Activated naive CD4-positive, alpha-beta T cell treated with anti-CD3 and anti-CD28 coated beads for 36 hours (primary cell): ENCODE data around the gene CALHM5. TPM values are rescaled to one million over a fixed set of nuclear protein-coding genes. Genes with fewer than 3 reads are reported as not detected.

Source experiments
- CTCF ChIA-PET: fragments of 350-600 bp; sonication (Branson Sonifier 250); formaldehyde crosslinking; loops from one replicate; lab custom pipeline; 2021; ENCODE audit warnings: antibody characterized with exemption; lab: Charles Lee
- DNase-seq: peaks from one replicate; pipeline ENCODE4 v3.0.0-alpha.2; 2020
- H3K27ac Mint-ChIP-seq: one replicate; pipeline ENCODE4 v1.8.0; 2021; ENCODE audit warnings: mild to moderate bottlenecking, mixed read lengths
- H3K27me3 Mint-ChIP-seq: one replicate; pipeline ENCODE4 v1.8.0; 2021; ENCODE audit warnings: low read depth, mixed read lengths
- H3K36me3 Mint-ChIP-seq: one replicate; pipeline ENCODE4 v1.8.0; 2021; ENCODE audit warnings: low read depth, mixed read lengths
- H3K4me1 Mint-ChIP-seq: one replicate; pipeline ENCODE4 v1.8.0; 2021; ENCODE audit warnings: low read depth, mixed read lengths
- H3K4me3 Mint-ChIP-seq: one replicate; pipeline ENCODE4 v1.8.0; 2021; ENCODE audit warnings: mild to moderate bottlenecking, moderate library complexity, mixed read lengths
- H3K9me3 Mint-ChIP-seq: one replicate; pipeline ENCODE4 v1.8.0; 2021; ENCODE audit warnings: mixed read lengths
- intact Hi-C: fragments of 100-400 bp; cut with micrococcal nuclease; formaldehyde crosslinking; loops from one replicate; pipeline ENCODE4 v1.15.1; 2023
- total RNA-seq, 2 experiments: library from RNA; stranded (reverse); gene quantifications; one replicate each; pipeline ENCODE4 v1.2.3, GENCODE V29; 2021

CALHM5 gene
- total RNA-seq, 2 experiments from 2014 or later, result not detected

DNA sequence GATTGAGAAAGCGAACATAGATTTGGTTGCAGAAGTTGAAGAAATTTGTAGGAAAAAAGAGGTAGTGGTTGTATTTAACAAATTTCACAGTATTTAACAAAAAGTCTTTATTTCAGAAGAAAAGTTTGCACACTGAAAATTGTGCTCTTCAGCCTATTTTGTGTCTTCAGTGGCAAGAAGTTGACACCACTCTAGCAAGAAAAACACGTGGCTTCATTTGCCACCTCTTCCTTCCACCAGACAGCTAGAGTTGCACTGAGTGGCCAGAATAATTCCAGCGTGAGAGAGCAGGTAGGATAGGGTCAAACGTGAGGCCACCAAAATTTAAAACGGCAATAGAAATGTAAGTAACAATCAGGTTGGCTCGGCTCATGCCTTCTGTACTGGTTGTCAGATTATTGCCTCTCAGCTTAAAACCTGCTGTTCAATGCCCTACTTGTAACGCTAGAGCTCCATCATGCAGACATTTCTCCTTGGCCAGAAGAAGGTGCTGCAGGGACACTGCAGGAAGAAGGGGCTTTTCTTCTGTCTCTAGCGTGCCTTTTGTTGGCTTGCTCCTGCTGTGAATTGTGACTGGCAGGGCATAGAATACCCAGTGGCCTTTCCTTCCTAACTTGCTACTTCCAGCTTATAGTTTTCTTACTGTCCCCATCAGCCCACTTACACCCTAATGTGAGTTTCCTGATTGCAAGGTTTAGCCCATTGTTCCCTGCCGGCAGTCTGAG is 22.0 kb downstream of the CALHM5 start:
- Mint-ChIP-seq H3K27me3 (peaks cover 9% of the 10 kb centered on the region), H3K36me3 (no peaks in the 10 kb centered on the region), H3K27ac (no peak overlapping the region), H3K4me1 (no peaks in the 10 kb centered on the region), H3K4me3 (no peak overlapping the region), H3K9me3 (no peaks in the 10 kb centered on the region)
- DNase-seq, result no peak
- intact Hi-C loops, result loop anchor here (10.0 kb wide), 1 partner anchor 429 kb away; the partner anchor contains the start of gene NT5DC1
- CTCF ChIA-PET, result interaction anchor here (0.7 to 4.5 kb wide), 17 partner anchors 9 to 308 kb away, joined by 3 to 52 read pairs (median 5); partner anchors contain the start of gene RWDD1

DNA sequence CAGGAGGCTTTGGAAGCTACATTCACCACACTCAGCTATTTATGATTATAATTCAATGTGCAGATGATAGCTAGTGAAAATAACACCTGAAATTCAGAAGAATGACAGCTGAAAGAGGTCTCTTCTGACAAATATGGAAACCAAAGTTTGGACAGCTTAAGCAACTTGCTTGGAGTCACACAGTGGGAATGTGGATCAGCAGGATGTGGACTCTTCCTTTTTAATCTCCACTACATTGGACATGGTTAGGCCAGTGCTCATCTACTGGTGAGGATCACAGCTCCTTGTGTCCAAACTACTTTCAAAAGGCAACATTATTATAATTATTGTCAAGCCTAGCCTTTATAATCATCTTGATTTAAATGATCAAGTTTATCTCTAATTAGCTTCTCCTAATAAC is 23.7 kb downstream of the CALHM5 start:
- CTCF ChIA-PET, result interaction anchor here (0.6 to 4.5 kb wide), 29 partner anchors 11 to 268 kb away, joined by 3 to 52 read pairs (median 3); partner anchors contain the start of genes CALHM6 and RWDD1
- H3K27ac Mint-ChIP-seq, result no peak overlapping the region
- H3K4me1 Mint-ChIP-seq, result no peaks in the 10 kb centered on the region
- intact Hi-C loops, result loop anchor here (10.0 kb wide), 1 partner anchor 430 kb away; the partner anchor contains the start of gene NT5DC1
- H3K9me3 Mint-ChIP-seq, result no peaks in the 10 kb centered on the region
- no peak overlapping the region for H3K4me3 Mint-ChIP-seq
- H3K36me3 Mint-ChIP-seq, result no peaks in the 10 kb centered on the region
- DNase-seq, result no peak
- peaks cover 6% of the 10 kb centered on the region for H3K27me3 Mint-ChIP-seq

DNA sequence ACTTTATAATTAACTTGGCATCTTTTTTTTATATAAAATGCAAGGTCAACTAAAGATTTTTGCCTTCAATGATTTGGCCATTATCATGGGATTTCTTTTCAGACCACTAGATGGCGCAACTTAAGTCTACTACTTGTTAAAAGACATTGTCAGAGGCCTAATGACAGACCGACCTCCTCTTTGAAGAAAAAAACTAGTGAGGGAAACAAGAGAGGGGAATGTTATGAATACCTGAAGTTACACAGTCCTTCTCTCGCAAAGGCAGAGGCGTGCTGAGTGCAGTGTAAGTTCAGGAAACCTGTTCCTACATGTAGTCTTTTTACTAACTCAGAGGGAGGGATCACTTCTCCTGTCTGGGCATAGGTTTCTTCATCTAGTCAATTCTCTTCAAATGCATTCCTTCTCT is 24.8 kb downstream of the CALHM5 start:
- Mint-ChIP-seq H3K4me1 (no peaks in the 10 kb centered on the region), H3K27ac (no peak overlapping the region), H3K9me3 (no peaks in the 10 kb centered on the region), H3K36me3 (no peaks in the 10 kb centered on the region), H3K27me3 (peaks cover 9% of the 10 kb centered on the region), H3K4me3 (no peak overlapping the region)
- intact Hi-C loops, result loop anchor here (1.0 to 10.0 kb wide), 7 partner anchors 25 to 433 kb away; partner anchors contain the start of gene NT5DC1
- CTCF ChIA-PET, result interaction anchor here (1.4 to 4.5 kb wide), 5 partner anchors 18 to 268 kb away, joined by 3 to 52 read pairs (median 17); no protein-coding TSS in a partner anchor
- peak; percentile 24 for DNase-seq

GRCh38 chr6:116542426-116542825 is 31.0 kb downstream of the CALHM5 start:
- H3K27me3 Mint-ChIP-seq, result peaks cover 12% of the 10 kb centered on the region
- DNase-seq, result no peak
- no peak overlapping the region for H3K4me3 Mint-ChIP-seq
- CTCF ChIA-PET, result interaction anchor here (1.3 to 3.0 kb wide), 4 partner anchors 10 to 255 kb away, joined by 3 to 23 read pairs (median 6); no protein-coding TSS in a partner anchor
- H3K27ac Mint-ChIP-seq, result no peak overlapping the region
- H3K36me3 Mint-ChIP-seq, result no peaks in the 10 kb centered on the region
- no peaks in the 10 kb centered on the region for H3K4me1 Mint-ChIP-seq
- intact Hi-C loops, result no loop called here
- H3K9me3 Mint-ChIP-seq, result no peaks in the 10 kb centered on the region

- no peak overlapping the region for H3K27ac Mint-ChIP-seq
- H3K27me3 Mint-ChIP-seq, result peaks cover 12% of the 10 kb centered on the region
- intact Hi-C loops, result no loop called here
- H3K4me3 Mint-ChIP-seq, result no peak overlapping the region
- CTCF ChIA-PET, result interaction anchor here (0.7 to 3.0 kb wide), 3 partner anchors 9 to 255 kb away, joined by 3 to 23 read pairs (median 4); no protein-coding TSS in a partner anchor
- H3K9me3 Mint-ChIP-seq, result no peaks in the 10 kb centered on the region
- no peaks in the 10 kb centered on the region for H3K36me3 Mint-ChIP-seq
- H3K4me1 Mint-ChIP-seq, result no peaks in the 10 kb centered on the region
- no peak for DNase-seq
Observed at GRCh38 chr6:116543149-116543548, 31.7 kb downstream of the CALHM5 start.

DNA sequence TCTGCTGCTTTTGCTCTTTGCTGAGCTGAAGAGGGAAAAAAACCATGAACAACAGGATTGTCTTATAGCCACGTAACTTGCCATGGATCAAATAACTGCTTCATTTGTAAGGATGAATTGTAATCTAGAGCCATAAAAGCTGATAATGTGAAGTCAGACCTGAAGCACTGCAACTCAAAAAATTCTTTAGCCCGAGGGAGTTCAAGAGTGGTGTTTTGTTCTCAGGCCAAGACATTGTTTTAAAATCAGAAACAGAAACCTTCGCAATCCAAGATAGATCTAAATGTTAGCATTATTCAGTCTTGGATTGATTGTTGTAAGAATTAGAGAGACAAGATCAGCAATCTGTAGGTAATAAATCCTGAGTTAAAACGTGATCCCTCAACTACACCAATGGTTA is 34.2 kb downstream of the CALHM5 start, which contains the start of gene TRAPPC3L:
TRAPPC3L (minus strand) TSS at position 34 of the 400 bp plus-strand sequence. CDS start 170 bp downstream, outside the sequence.
- CTCF ChIA-PET, result interaction anchor here (1.0 kb wide), 1 partner anchor 16 kb away, joined by 3 read pairs; no protein-coding TSS in a partner anchor
- Mint-ChIP-seq H3K9me3 (no peaks in the 10 kb centered on the region), H3K27me3 (peaks cover 12% of the 10 kb centered on the region), H3K27ac (no peak within 1 kb of the TSS), H3K4me3 (no peak within 1 kb of the TSS), H3K36me3 (no peaks in the 10 kb centered on the region), H3K4me1 (no peaks in the 10 kb centered on the region)
- DNase-seq, result no peak
- intact Hi-C loops, result no loop called here

DNA sequence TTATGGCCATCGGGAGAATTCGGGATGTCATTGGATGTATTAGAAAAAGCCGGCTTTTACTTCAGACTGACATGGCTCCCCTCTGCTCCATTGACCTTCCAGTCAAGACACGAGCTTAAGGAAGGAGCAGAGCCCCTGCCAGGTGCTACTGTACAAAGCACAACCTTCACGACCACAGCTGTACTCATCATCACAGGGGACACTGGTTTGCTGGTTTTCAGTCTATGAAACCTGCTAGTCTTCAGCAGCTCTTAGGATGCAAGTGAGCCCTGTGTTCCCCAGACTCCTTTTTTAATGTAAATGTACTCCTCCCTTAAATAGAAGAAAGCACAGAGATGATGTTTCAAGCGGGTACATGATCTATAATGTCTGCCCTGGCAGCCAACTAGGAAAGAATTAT is 35.9 kb downstream of the CALHM5 start:
- no peak overlapping the region for H3K4me3 Mint-ChIP-seq
- no peaks in the 10 kb centered on the region for H3K4me1 Mint-ChIP-seq
- H3K27ac Mint-ChIP-seq, result no peak overlapping the region
- no peaks in the 10 kb centered on the region for H3K36me3 Mint-ChIP-seq
- no peaks in the 10 kb centered on the region for H3K9me3 Mint-ChIP-seq
- no peak for DNase-seq
- H3K27me3 Mint-ChIP-seq, result peaks cover 4% of the 10 kb centered on the region
- CTCF ChIA-PET, result interaction anchor here (1.3 kb wide), 1 partner anchor 14 kb away, joined by 3 read pairs; no protein-coding TSS in a partner anchor
- intact Hi-C loops, result no loop called here

- Mint-ChIP-seq H3K27ac (no peak overlapping the region), H3K4me1 (no peaks in the 10 kb centered on the region), H3K36me3 (no peaks in the 10 kb centered on the region), H3K4me3 (no peak overlapping the region), H3K27me3 (peaks cover 10% of the 10 kb centered on the region), H3K9me3 (no peaks in the 10 kb centered on the region)
- CTCF ChIA-PET, result interaction anchor here (0.7 to 2.0 kb wide), 2 partner anchors 10 to 12 kb away, joined by 3 to 5 read pairs; no protein-coding TSS in a partner anchor
- no peak for DNase-seq
- intact Hi-C loops, result no loop called here
Observed at GRCh38 chr6:116550796-116551195, 39.4 kb downstream of the CALHM5 start.

DNA sequence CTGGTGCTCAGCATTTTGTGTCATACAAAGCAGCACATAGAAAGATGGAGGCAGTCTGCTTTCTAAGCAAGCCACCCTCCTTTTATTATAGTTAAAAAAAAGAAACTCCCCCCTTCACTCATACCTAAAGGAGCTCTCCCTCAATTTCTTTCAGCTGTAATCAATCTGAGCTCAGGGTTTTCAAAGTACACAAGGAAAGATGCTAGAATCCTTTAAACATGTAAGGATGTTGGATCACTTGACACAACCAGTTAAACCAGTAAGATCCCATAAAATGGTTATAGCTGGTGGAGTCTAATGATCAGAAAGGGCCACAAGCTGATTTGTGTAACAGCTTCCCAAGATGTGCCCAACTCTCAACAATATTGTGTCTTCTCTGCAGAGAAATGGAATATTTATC is 42.0 kb downstream of the CALHM5 start, which contains the start of gene CALHM4:
CALHM4 (plus strand) TSS at position 301 of the 400 bp plus-strand sequence; CDS start at position 344, 43 bp downstream.
- Mint-ChIP-seq H3K4me1 (no peaks in the 10 kb centered on the region), H3K4me3 (no peak within 1 kb of the TSS), H3K27me3 (peaks cover 11% of the 10 kb centered on the region), H3K27ac (no peak within 1 kb of the TSS), H3K36me3 (no peaks in the 10 kb centered on the region), H3K9me3 (no peaks in the 10 kb centered on the region)
- intact Hi-C loops, result no loop called here
- DNase-seq, result no peak
- CTCF ChIA-PET, result interaction anchor here (0.6 to 1.2 kb wide), 4 partner anchors 8 to 17 kb away, joined by 3 to 4 read pairs (median 3); partner anchors contain the start of gene RWDD1

- no peaks in the 10 kb centered on the region for H3K36me3 Mint-ChIP-seq
Observed at GRCh38 chr6:116556065-116556464, 44.6 kb downstream of the CALHM5 start.

DNA sequence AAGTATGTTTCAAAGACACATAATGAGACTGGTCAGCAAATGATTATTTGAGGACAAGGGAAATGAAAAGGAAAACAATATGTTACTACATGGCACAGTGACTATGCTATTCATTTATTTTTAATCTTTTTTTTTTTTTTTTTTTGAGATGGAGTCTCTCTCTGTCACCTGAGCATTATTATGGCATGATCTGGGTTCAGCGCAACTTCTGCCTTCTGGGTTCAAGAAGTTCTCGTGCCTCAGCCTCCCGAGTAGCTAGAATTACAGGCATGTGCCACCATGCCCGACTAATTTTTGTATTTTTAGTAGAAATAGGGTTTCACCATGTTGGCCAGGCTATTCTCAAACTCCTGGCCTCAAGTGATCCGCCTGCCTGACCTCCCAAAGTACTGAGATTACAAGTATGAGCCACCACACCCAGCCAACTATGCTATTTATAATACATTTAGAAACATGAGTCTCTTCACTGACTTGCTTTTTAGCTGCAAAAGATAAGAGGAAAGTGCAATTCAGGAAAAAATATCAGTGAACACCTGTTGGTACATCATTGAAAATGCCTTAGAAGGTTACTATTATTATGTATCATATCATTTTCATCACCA is 45.5 kb downstream of the CALHM5 start:
- Mint-ChIP-seq H3K4me3 (no peak overlapping the region), H3K27me3 (peaks cover 15% of the 10 kb centered on the region), H3K27ac (no peak overlapping the region), H3K4me1 (no peaks in the 10 kb centered on the region), H3K9me3 (no peaks in the 10 kb centered on the region), H3K36me3 (no peaks in the 10 kb centered on the region)
- DNase-seq, result no peak
- intact Hi-C loops, result no loop called here
- CTCF ChIA-PET, result interaction anchor here (0.7 kb wide), 1 partner anchor 21 kb away, joined by 4 read pairs; no protein-coding TSS in a partner anchor

More at GRCh38 chr6:116556065-116556464, 44.6 kb downstream of the CALHM5 start:
- no peak overlapping the region for H3K4me3 Mint-ChIP-seq
- H3K27me3 Mint-ChIP-seq, result peaks cover 13% of the 10 kb centered on the region
- no peak for DNase-seq
- CTCF ChIA-PET, result interaction anchor here (0.7 kb wide), 1 partner anchor 339 kb away, joined by 4 read pairs; no protein-coding TSS in a partner anchor
- intact Hi-C loops, result no loop called here
- no peak overlapping the region for H3K27ac Mint-ChIP-seq
- no peaks in the 10 kb centered on the region for H3K4me1 Mint-ChIP-seq
- H3K9me3 Mint-ChIP-seq, result no peaks in the 10 kb centered on the region

DNA sequence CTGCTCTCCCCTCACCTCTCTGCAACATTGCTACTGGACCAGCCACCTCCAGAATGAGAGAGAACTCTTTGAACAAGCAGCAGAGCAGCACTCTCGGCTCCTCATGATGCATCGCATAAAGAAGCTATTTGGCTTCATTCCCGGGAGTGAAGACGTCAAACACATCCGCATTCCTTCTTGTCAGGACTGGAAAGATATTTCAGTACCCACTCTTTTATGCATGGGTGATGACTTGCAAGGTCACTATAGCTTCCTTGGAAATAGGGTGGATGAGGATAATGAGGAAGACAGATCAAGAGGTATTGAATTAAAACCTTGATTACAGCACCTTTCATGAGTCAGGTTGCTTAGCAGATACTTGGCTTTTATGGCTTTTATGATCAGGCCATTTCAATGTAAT is 46.5 kb downstream of the CALHM5 start:
- no peaks in the 10 kb centered on the region for H3K9me3 Mint-ChIP-seq
- no peaks in the 10 kb centered on the region for H3K36me3 Mint-ChIP-seq
- no peak overlapping the region for H3K27ac Mint-ChIP-seq
- no peak overlapping the region for H3K4me3 Mint-ChIP-seq
- no peak for DNase-seq
- H3K27me3 Mint-ChIP-seq, result peaks cover 15% of the 10 kb centered on the region
- no peaks in the 10 kb centered on the region for H3K4me1 Mint-ChIP-seq
- CTCF ChIA-PET, result no interaction called here
- intact Hi-C loops, result no loop called here
